H9 (cell line): Measurements from ENCODE around the gene PDE3B. TPM values are rescaled to one million over a fixed set of nuclear protein-coding genes. Genes with fewer than 3 reads are reported as not detected.
A peak's percentile ranks its signal among the peaks of the same experiment; 100 is the strongest.

Experiments used
- DNase-seq: peaks from one replicate; pipeline ENCODE4 v3.0.0-alpha.2; 2017
- H2AFZ ChIP-seq: one replicate; pipeline ENCODE4 v1.6.1; 2013; ENCODE audit warnings: mild to moderate bottlenecking, low read length, control low read depth, moderate library complexity
- H2AK5ac ChIP-seq: 2 replicates; pipeline ENCODE4 v1.6.1; 2013; ENCODE audit warnings: low read length, control low read depth, mixed read lengths; ENCODE audit not compliant: insufficient read length
- H2BK120ac ChIP-seq: one replicate; pipeline ENCODE4 v1.6.1; 2013; ENCODE audit warnings: low read depth, mild to moderate bottlenecking, low read length, control low read depth, inconsistent platforms; ENCODE audit not compliant: poor library complexity, severe bottlenecking
- H2BK12ac ChIP-seq: 2 replicates; pipeline ENCODE4 v1.6.1; 2013; ENCODE audit warnings: low read length, control low read depth, mixed read lengths, low read depth; ENCODE audit not compliant: insufficient read length
- H2BK15ac ChIP-seq: 2 replicates; pipeline ENCODE4 v1.6.1; 2013; ENCODE audit warnings: low read depth, low read length, control low read depth
- H2BK20ac ChIP-seq: one replicate; pipeline ENCODE4 v1.6.1; 2013; ENCODE audit warnings: low read depth, mild to moderate bottlenecking, low read length, control low read depth, inconsistent platforms; ENCODE audit not compliant: poor library complexity, severe bottlenecking
- H2BK5ac ChIP-seq: 2 replicates; pipeline ENCODE4 v1.6.1; 2013; ENCODE audit warnings: low read length, control low read depth, mixed read lengths; ENCODE audit not compliant: insufficient read length
- H3K14ac ChIP-seq: 2 replicates; pipeline ENCODE4 v1.6.1; 2013; ENCODE audit warnings: low read length, control low read depth; ENCODE audit not compliant: insufficient read depth
- H3K18ac ChIP-seq: 2 replicates; pipeline ENCODE4 v1.6.1; 2013; ENCODE audit warnings: low read depth, mild to moderate bottlenecking, mixed read lengths, low read length, control low read depth; ENCODE audit not compliant: insufficient read length
- H3K23ac ChIP-seq: 2 replicates; pipeline ENCODE4 v1.6.1; 2013; ENCODE audit warnings: low read length, control low read depth, mixed read lengths, low read depth; ENCODE audit not compliant: insufficient read length
- H3K23me2 ChIP-seq: 2 replicates; pipeline ENCODE4 v1.6.1; 2013; ENCODE audit warnings: low read depth, mild to moderate bottlenecking, mixed read lengths, low read length, control low read depth; ENCODE audit not compliant: insufficient read length, poor library complexity, severe bottlenecking
- H3K27ac ChIP-seq: 2 replicates; pipeline ENCODE4 v1.5.1; 2013; ENCODE audit warnings: low read length, control low read depth, mixed read lengths, low read depth; ENCODE audit not compliant: insufficient read length
- H3K27me3 ChIP-seq: 2 replicates; pipeline ENCODE4 v1.6.1; 2013; ENCODE audit warnings: low read length, control low read depth, inconsistent platforms; ENCODE audit not compliant: insufficient read depth
- H3K4ac ChIP-seq: 2 replicates; pipeline ENCODE4 v1.6.1; 2013; ENCODE audit warnings: low read depth, mild to moderate bottlenecking, control low read depth, inconsistent platforms, low read length, moderate library complexity
- H3K4me1 ChIP-seq: 2 replicates; pipeline ENCODE4 v1.6.1; 2013; ENCODE audit warnings: low read length, control low read depth, inconsistent platforms; ENCODE audit not compliant: insufficient read depth
- H3K4me2 ChIP-seq: 2 replicates; pipeline ENCODE4 v1.6.1; 2013; ENCODE audit warnings: low read length, control low read depth, mixed read lengths; ENCODE audit not compliant: insufficient read length, insufficient read depth
- H3K56ac ChIP-seq: 2 replicates; pipeline ENCODE4 v1.6.1; 2013; ENCODE audit warnings: low read depth, mild to moderate bottlenecking, mixed read lengths, low read length, control low read depth; ENCODE audit not compliant: insufficient read length
- H3K79me1 ChIP-seq: 2 replicates; pipeline ENCODE4 v1.6.1; 2013; ENCODE audit warnings: low read depth, mild to moderate bottlenecking, moderate library complexity, low read length, control low read depth, inconsistent platforms; ENCODE audit not compliant: insufficient read depth, poor library complexity, severe bottlenecking
- H3K79me2 ChIP-seq: 2 replicates; pipeline ENCODE4 v1.6.1; 2013; ENCODE audit warnings: low read length, control low read depth, inconsistent platforms; ENCODE audit not compliant: insufficient read depth
- H3K9ac ChIP-seq: 2 replicates; pipeline ENCODE4 v1.6.1; 2013; ENCODE audit warnings: low read length, control low read depth, mixed read lengths; ENCODE audit not compliant: insufficient read length; ENCODE audit errors: extremely low read depth
- H3K9me3 ChIP-seq: one replicate; pipeline ENCODE4 v1.6.1; 2013; ENCODE audit warnings: low read depth, low read length, inconsistent platforms; ENCODE audit not compliant: control insufficient read depth
- H3T11ph ChIP-seq: one replicate; pipeline ENCODE4 v1.6.1; 2013; ENCODE audit warnings: mild to moderate bottlenecking, low read length, control low read depth, inconsistent platforms
- H4K20me1 ChIP-seq: one replicate; pipeline ENCODE4 v1.6.1; 2013; ENCODE audit not compliant: control insufficient read depth, insufficient read length, insufficient read depth
- H4K5ac ChIP-seq: 2 replicates; pipeline ENCODE4 v1.6.1; 2013; ENCODE audit warnings: low read depth, mild to moderate bottlenecking, mixed read lengths, low read length, control low read depth; ENCODE audit not compliant: insufficient read length
- H4K8ac ChIP-seq: replicated peaks from 2 replicates; pipeline ENCODE4 v1.6.1; 2013; ENCODE audit warnings: low read length, control low read depth, mixed read lengths, low read depth; ENCODE audit not compliant: insufficient read length
- H4K91ac ChIP-seq: 2 replicates; pipeline ENCODE4 v1.6.1; 2013; ENCODE audit warnings: low read depth, mild to moderate bottlenecking, moderate library complexity, mixed read lengths, low read length, control low read depth; ENCODE audit not compliant: insufficient read length
- H3K27ac Mint-ChIP-seq, 3 experiments: 2 replicates in 2 of 3; 3 replicates in 1 of 3; pipeline ENCODE4 v1.8.0; 2020 to 2021; ENCODE audit warnings: mixed read lengths in 3 of 3, mild to moderate bottlenecking in 1 of 3, moderate library complexity in 1 of 3
- H3K27me3 Mint-ChIP-seq: 2 replicates; pipeline ENCODE4 v1.8.0; 2021; ENCODE audit warnings: low read depth, mild to moderate bottlenecking, moderate library complexity, mixed read lengths
- H3K36me3 Mint-ChIP-seq, 3 experiments: 2 replicates in 2 of 3; 3 replicates in 1 of 3; pipeline ENCODE4 v1.8.0; 2020 to 2021; ENCODE audit warnings: low read depth in 3 of 3, mixed read lengths in 3 of 3; ENCODE audit not compliant: insufficient read depth in 1 of 3
- H3K4me1 Mint-ChIP-seq, 2 experiments: 2 replicates each; pipeline ENCODE4 v1.8.0; 2020; ENCODE audit warnings: mixed read lengths in 2 of 2
- H3K4me3 Mint-ChIP-seq, 2 experiments: 2 replicates in 1 of 2; 3 replicates in 1 of 2; pipeline ENCODE4 v1.8.0; 2020 to 2021; ENCODE audit warnings: mild to moderate bottlenecking in 2 of 2, mixed read lengths in 2 of 2, moderate library complexity in 1 of 2
- H3K9me3 Mint-ChIP-seq, 2 experiments: 2 replicates in 1 of 2; 3 replicates in 1 of 2; pipeline ENCODE4 v1.8.0; 2020; ENCODE audit warnings: mild to moderate bottlenecking in 2 of 2, mixed read lengths in 2 of 2, moderate library complexity in 1 of 2
- CTCF ChIP-seq: fragments of 200-600 bp; sonication (generic); conservative IDR thresholded peaks from 3 replicates; pipeline ENCODE4 v1.8.0; 2021; ENCODE audit warnings: antibody characterized with exemption, mild to moderate bottlenecking
- WGBS: extraction: QIAGEN DNeasy Blood & Tissue Kit; methylation state at CpG from one replicate; pipeline ENCODE4 v1.1.7; 2013; ENCODE audit warnings: missing lambda C conversion rate, low lambda C conversion rate, mixed read lengths; ENCODE audit not compliant: insufficient read length; ENCODE audit errors: extremely low coverage; 5-methylcytosine and 5-hydroxymethylcytosine counted together
- total RNA-seq: library from RNA; stranded (reverse); gene quantifications from 2 replicates; pipeline ENCODE4 v1.2.1, GENCODE V29; 2021

PDE3B gene
- total RNA-seq, 1 experiment from 2014 or later, result 6.6 TPM

- H2BK120ac ChIP-seq, result no peak overlapping the region
- Mint-ChIP-seq H3K27me3 (no peaks in the 10 kb centered on the region), H3K9me3 (peaks cover 11 to 12% of the 10 kb centered on the region in 2 experiments; a peak in 4 of 5 replicates), H3K27ac (peak overlapping the region in 2 of 3 experiments; percentile 29 to 31; a peak in 3 of 7 replicates), H3K36me3 (peaks cover 9 to 11% (median 10%) of the 10 kb centered on the region in 3 experiments), H3K4me3 (no peak overlapping the region), H3K4me1 (peaks cover 6 to 11% of the 10 kb centered on the region in 2 experiments)
- no peaks in the 10 kb centered on the region for H3K27me3 ChIP-seq
- no peak for DNase-seq
- H3K27ac ChIP-seq, result no peak overlapping the region
- no peak overlapping the region for H4K91ac ChIP-seq
- H3K79me2 ChIP-seq, result no peaks in the 10 kb centered on the region
- no peak overlapping the region for H3K18ac ChIP-seq
- no peaks in the 10 kb centered on the region for H3K9me3 ChIP-seq
- no peak overlapping the region for H2BK20ac ChIP-seq
- no peak overlapping the region for H3K4ac ChIP-seq
- 100% methylated on average over 1 of the region's 3 CpGs for WGBS
- no peak overlapping the region for H3K14ac ChIP-seq
- H3K79me1 ChIP-seq, result no peaks in the 10 kb centered on the region
- H2BK15ac ChIP-seq, result no peak overlapping the region
- H2BK5ac ChIP-seq, result no peak overlapping the region
- no peak overlapping the region for H3T11ph ChIP-seq
- H4K8ac ChIP-seq, result no peak overlapping the region
- H4K5ac ChIP-seq, result no peak overlapping the region
- no peak overlapping the region for H2BK12ac ChIP-seq
- no peak overlapping the region for H3K56ac ChIP-seq
- no peaks in the 10 kb centered on the region for H3K4me1 ChIP-seq
- TF ChIP-seq CTCF, result no peak
- no peak overlapping the region for H3K4me2 ChIP-seq
- no peak overlapping the region for H2AFZ ChIP-seq
- H2AK5ac ChIP-seq, result no peak overlapping the region
- no peak overlapping the region for H3K23ac ChIP-seq
- H4K20me1 ChIP-seq, result no peaks in the 10 kb centered on the region
- no peak overlapping the region for H3K9ac ChIP-seq
- H3K23me2 ChIP-seq, result no peaks in the 10 kb centered on the region
These were observed 131.1 kb downstream of the PDE3B start for GRCh38 chr11:14774721-14775120.
